Measurements from ENCODE around the gene PTPRD.

The PTPRD gene

GRCh38 chr9:9614607-9615006, 998.2 kb downstream of the PTPRD start:
- in situ Hi-C loops (cut with MboI; ENCODE audit: low pct_unique_long_range_greater_than_20kb, low sequenced_read_pairs, unreplicated experiment): loop anchor here (25.0 kb wide), 1 partner anchor 173 kb away; no protein-coding TSS in a partner anchor
- no peak for TF ChIP-seq CTCF (IDR thresholded peaks at IDR 0.05; ENCODE audit: extremely low read depth, insufficient read depth, missing control alignments)
- DNase-seq (ENCODE audit: low spot score): no peak

- in situ Hi-C loops (cut with MboI; ENCODE audit: low pct_unique_long_range_greater_than_20kb, low sequenced_read_pairs, unreplicated experiment): loop anchor here (25.0 kb wide), 1 partner anchor 175 kb away; no protein-coding TSS in a partner anchor
Observed at GRCh38 chr9:9612755-9613154, 1000.0 kb downstream of the PTPRD start.

GRCh38 chr9:9612270-9612669, 1000.5 kb downstream of the PTPRD start:
- no peak for DNase-seq (ENCODE audit: low spot score)
- no peak for TF ChIP-seq CTCF (IDR thresholded peaks at IDR 0.05; ENCODE audit: extremely low read depth, insufficient read depth, missing control alignments)
- in situ Hi-C loops (cut with MboI; ENCODE audit: low pct_unique_long_range_greater_than_20kb, low sequenced_read_pairs, unreplicated experiment): loop anchor here (25.0 kb wide), 1 partner anchor 175 kb away; no protein-coding TSS in a partner anchor

More at GRCh38 chr9:9612755-9613154, 1000.0 kb downstream of the PTPRD start:
- no peak for DNase-seq (ENCODE audit: low spot score)
- TF ChIP-seq CTCF (IDR thresholded peaks at IDR 0.05; ENCODE audit: extremely low read depth, insufficient read depth, missing control alignments): no peak

- in situ Hi-C loops (cut with MboI; ENCODE audit: low pct_unique_long_range_greater_than_20kb, low sequenced_read_pairs, unreplicated experiment): loop anchor here (25.0 kb wide), 1 partner anchor 182 kb away; no protein-coding TSS in a partner anchor
- no peak for DNase-seq (ENCODE audit: low spot score)
- TF ChIP-seq CTCF (IDR thresholded peaks at IDR 0.05; ENCODE audit: extremely low read depth, insufficient read depth, missing control alignments): no peak
Observed at GRCh38 chr9:9605681-9606080, 1007.1 kb downstream of the PTPRD start.

- TF ChIP-seq CTCF (IDR thresholded peaks at IDR 0.05; ENCODE audit: extremely low read depth, insufficient read depth, missing control alignments): no peak
- in situ Hi-C loops (cut with MboI; ENCODE audit: low pct_unique_long_range_greater_than_20kb, low sequenced_read_pairs, unreplicated experiment): loop anchor here (25.0 kb wide), 1 partner anchor 184 kb away; no protein-coding TSS in a partner anchor
Observed at GRCh38 chr9:9603345-9603744, 1009.5 kb downstream of the PTPRD start.

GRCh38 chr9:9598723-9599122, 1014.1 kb downstream of the PTPRD start:
- TF ChIP-seq CTCF (IDR thresholded peaks at IDR 0.05; ENCODE audit: extremely low read depth, insufficient read depth, missing control alignments): no peak
- no peak for DNase-seq (ENCODE audit: low spot score)
- in situ Hi-C loops (cut with MboI; ENCODE audit: low pct_unique_long_range_greater_than_20kb, low sequenced_read_pairs, unreplicated experiment): no loop called here

More at GRCh38 chr9:9603345-9603744, 1009.5 kb downstream of the PTPRD start:
- DNase-seq (ENCODE audit: low spot score): no peak

Measured in GM13977 (cell line).